GM12892 (cell line): Measurements from ENCODE around the gene ABHD17A.

ENCODE experiments used
- POLR2A ChIP-seq: IDR thresholded peaks from 2 replicates; pipeline ENCODE4 v1.6.1; 2011; ENCODE audit warnings: low read depth, low read length, control low read depth
- POLR2AphosphoS5 ChIP-seq: IDR thresholded peaks from 2 replicates; pipeline ENCODE4 v1.6.1; 2011; ENCODE audit warnings: low read depth, low read length, control low read depth
- TAF1 ChIP-seq: IDR thresholded peaks from 2 replicates; pipeline ENCODE4 v1.6.1; 2011; ENCODE audit warnings: low read depth, mild to moderate bottlenecking, control low read depth, low read length, borderline replicate concordance

- TF ChIP-seq POLR2AphosphoS5 (no peak), TAF1 (no peak), POLR2A (no peak)
Observed at GRCh38 chr19:1871140-1871597, 14.1 kb downstream of the ABHD17A start.
